ENCODE results near the gene BPIFA1.

GRCh38 chr20:33259371-33259770, 23.6 kb downstream of the BPIFA1 start:
- TF ChIP-seq CTCF (IDR thresholded peaks at IDR 0.05): no peak
- no peak for TF ChIP-seq POLR2A (IDR thresholded peaks at IDR 0.05)
